ENCODE results near the gene TMED4.

Gene TMED4

GRCh38 chr7:44536090-44536489, 45.9 kb downstream of the TMED4 start:
- Histone ChIP-seq H3K36me3 (no peaks in the 10 kb centered on the region), H3K27me3 (no peaks in the 10 kb centered on the region), H3K4me1 (no peaks in the 10 kb centered on the region), H3K4me3 (ENCODE audit: low read depth, low read length) (no peak overlapping the region), H3K9me3 (no peaks in the 10 kb centered on the region)
- no peak for DNase-seq
- TF ChIP-seq, protein P1, sequence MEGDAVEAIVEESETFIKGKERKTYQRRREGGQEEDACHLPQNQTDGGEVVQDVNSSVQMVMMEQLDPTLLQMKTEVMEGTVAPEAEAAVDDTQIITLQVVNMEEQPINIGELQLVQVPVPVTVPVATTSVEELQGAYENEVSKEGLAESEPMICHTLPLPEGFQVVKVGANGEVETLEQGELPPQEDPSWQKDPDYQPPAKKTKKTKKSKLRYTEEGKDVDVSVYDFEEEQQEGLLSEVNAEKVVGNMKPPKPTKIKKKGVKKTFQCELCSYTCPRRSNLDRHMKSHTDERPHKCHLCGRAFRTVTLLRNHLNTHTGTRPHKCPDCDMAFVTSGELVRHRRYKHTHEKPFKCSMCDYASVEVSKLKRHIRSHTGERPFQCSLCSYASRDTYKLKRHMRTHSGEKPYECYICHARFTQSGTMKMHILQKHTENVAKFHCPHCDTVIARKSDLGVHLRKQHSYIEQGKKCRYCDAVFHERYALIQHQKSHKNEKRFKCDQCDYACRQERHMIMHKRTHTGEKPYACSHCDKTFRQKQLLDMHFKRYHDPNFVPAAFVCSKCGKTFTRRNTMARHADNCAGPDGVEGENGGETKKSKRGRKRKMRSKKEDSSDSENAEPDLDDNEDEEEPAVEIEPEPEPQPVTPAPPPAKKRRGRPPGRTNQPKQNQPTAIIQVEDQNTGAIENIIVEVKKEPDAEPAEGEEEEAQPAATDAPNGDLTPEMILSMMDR (IDR thresholded peaks at IDR 0.05; ENCODE audit: low read depth, low read length) = no peak

DNA sequence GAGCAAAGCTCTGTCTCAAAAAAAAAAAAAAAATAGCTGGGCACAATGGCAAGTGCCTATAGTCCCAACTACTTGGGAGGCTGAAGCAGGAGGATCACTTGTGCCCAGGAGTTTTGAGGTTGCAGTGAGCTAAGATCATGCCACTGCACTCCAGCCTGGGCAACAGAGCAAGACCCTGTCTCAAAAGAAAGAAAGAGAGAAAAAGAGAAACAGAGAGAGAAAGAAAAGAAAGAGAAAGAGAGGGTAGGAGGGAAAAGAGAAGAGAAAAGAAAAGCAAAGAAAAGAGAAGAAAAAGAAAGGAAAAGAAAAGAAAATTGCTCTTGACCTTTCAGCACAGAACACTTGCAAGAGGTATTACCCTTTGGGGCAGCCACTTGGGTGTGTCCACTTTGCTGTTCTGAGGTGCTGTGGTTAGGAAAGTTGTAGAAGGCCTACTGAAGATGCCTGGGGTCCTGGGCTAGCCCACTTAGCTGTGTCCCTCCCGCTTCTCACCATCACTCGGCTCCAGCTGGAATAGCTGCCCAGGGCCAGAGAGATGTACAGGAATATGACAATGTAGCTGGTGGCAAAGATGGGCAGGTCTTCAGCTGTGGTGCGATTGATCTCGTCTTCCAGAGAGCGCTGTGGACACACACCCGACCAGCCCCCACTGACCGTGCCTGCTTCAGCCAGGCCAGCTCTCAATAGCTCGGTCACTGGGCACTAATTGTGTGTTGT, 46.5 kb downstream of the TMED4 start:
- no peak for DNase-seq
- TF ChIP-seq, protein P1 (IDR thresholded peaks at IDR 0.05; ENCODE audit: low read depth, low read length) = no peak
- Histone ChIP-seq H3K4me1 (no peaks in the 10 kb centered on the region), H3K9me3 (no peaks in the 10 kb centered on the region), H3K36me3 (no peaks in the 10 kb centered on the region), H3K27me3 (no peaks in the 10 kb centered on the region), H3K4me3 (ENCODE audit: low read depth, low read length) (no peak overlapping the region)

DNA sequence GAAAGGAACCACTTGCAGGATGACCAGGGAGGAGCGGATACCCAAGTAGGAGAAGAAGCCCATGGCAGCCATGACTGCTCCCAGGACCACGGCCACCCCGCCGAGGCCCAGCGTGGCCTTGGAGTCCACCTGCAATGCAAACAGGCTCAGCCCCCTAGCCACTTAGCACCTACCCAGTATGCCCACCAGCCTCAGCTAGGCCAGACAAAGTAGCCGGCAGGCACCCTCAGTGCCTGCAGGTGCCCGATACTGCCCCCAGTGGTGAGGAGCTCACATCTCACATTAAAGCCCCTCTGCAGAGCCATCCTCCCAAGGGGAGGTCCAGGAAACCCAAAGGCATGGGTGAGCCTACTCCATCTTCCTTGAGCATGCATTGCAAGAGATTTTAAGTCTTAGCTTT, 47.5 kb downstream of the TMED4 start:
- Histone ChIP-seq H3K9me3 (no peaks in the 10 kb centered on the region), H3K27me3 (no peaks in the 10 kb centered on the region), H3K4me1 (no peaks in the 10 kb centered on the region), H3K4me3 (ENCODE audit: low read depth, low read length) (no peak overlapping the region), H3K36me3 (no peaks in the 10 kb centered on the region)
- TF ChIP-seq, protein P1 (IDR thresholded peaks at IDR 0.05; ENCODE audit: low read depth, low read length) = peak; percentile 88
- DNase-seq = peak; percentile 72

GRCh38 chr7:44534087-44534486, 47.9 kb downstream of the TMED4 start:
- no peaks in the 10 kb centered on the region for H3K9me3 ChIP-seq
- H3K4me3 ChIP-seq (ENCODE audit: low read depth, low read length) = no peak overlapping the region
- no peaks in the 10 kb centered on the region for H3K27me3 ChIP-seq
- TF ChIP-seq, protein P1 (IDR thresholded peaks at IDR 0.05; ENCODE audit: low read depth, low read length) = no peak
- no peaks in the 10 kb centered on the region for H3K4me1 ChIP-seq
- no peak for DNase-seq
- no peaks in the 10 kb centered on the region for H3K36me3 ChIP-seq

GRCh38 chr7:44533301-44534055, 48.6 kb downstream of the TMED4 start:
- Histone ChIP-seq H3K9me3 (no peaks in the 10 kb centered on the region), H3K27me3 (no peaks in the 10 kb centered on the region), H3K4me3 (ENCODE audit: low read depth, low read length) (no peak overlapping the region), H3K36me3 (no peaks in the 10 kb centered on the region), H3K4me1 (no peaks in the 10 kb centered on the region)
- TF ChIP-seq, protein P1 (IDR thresholded peaks at IDR 0.05; ENCODE audit: low read depth, low read length) = no peak
- DNase-seq = no peak
